PFSK-1 (cell line): ENCODE measurements around the gene ATPAF1.

Experiments used
- FOXP2 ChIP-seq: optimal IDR thresholded peaks from 2 replicates; pipeline ENCODE3; 2011; ENCODE audit warnings: borderline replicate concordance, control low read depth, inconsistent platforms; ENCODE audit not compliant: insufficient read depth; ENCODE audit errors: extremely low read length, extremely low read depth
- POLR2AphosphoS5 ChIP-seq: IDR thresholded peaks from 2 replicates; pipeline ENCODE4 v1.6.1; 2012; ENCODE audit warnings: low read depth, mild to moderate bottlenecking, control low read depth, low read length, moderate library complexity
- SIN3A ChIP-seq: IDR thresholded peaks from 2 replicates; pipeline ENCODE4 v1.6.1; 2012; ENCODE audit warnings: mild to moderate bottlenecking, low read length, moderate library complexity, borderline replicate concordance; ENCODE audit not compliant: insufficient read depth
- TAF1 ChIP-seq: IDR thresholded peaks from 2 replicates; pipeline ENCODE4 v1.6.1; 2012; ENCODE audit warnings: low read length, control low read depth, borderline replicate concordance; ENCODE audit not compliant: insufficient read depth
- TF ChIP-seq, protein P1 (sequence below), 2 experiments: IDR thresholded peaks; 2 replicates each; pipeline versions ENCODE4 v1.6.1 to v1.8.0; 2011 to 2012; ENCODE audit warnings: low read depth in 2 of 2, low read length in 2 of 2, control low read depth in 1 of 2, inconsistent platforms in 1 of 2, mild to moderate bottlenecking in 1 of 2, moderate library complexity in 1 of 2; ENCODE audit not compliant: insufficient read depth in 1 of 2

- TF ChIP-seq, protein P1, sequence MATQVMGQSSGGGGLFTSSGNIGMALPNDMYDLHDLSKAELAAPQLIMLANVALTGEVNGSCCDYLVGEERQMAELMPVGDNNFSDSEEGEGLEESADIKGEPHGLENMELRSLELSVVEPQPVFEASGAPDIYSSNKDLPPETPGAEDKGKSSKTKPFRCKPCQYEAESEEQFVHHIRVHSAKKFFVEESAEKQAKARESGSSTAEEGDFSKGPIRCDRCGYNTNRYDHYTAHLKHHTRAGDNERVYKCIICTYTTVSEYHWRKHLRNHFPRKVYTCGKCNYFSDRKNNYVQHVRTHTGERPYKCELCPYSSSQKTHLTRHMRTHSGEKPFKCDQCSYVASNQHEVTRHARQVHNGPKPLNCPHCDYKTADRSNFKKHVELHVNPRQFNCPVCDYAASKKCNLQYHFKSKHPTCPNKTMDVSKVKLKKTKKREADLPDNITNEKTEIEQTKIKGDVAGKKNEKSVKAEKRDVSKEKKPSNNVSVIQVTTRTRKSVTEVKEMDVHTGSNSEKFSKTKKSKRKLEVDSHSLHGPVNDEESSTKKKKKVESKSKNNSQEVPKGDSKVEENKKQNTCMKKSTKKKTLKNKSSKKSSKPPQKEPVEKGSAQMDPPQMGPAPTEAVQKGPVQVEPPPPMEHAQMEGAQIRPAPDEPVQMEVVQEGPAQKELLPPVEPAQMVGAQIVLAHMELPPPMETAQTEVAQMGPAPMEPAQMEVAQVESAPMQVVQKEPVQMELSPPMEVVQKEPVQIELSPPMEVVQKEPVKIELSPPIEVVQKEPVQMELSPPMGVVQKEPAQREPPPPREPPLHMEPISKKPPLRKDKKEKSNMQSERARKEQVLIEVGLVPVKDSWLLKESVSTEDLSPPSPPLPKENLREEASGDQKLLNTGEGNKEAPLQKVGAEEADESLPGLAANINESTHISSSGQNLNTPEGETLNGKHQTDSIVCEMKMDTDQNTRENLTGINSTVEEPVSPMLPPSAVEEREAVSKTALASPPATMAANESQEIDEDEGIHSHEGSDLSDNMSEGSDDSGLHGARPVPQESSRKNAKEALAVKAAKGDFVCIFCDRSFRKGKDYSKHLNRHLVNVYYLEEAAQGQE (IDR thresholded peaks at IDR 0.05; ENCODE audit: insufficient read depth in 1 of 2, low read depth in 2 of 2, low read length in 2 of 2): no peak
- TF ChIP-seq POLR2AphosphoS5: no peak
- TF ChIP-seq TAF1: no peak
- no peak for TF ChIP-seq SIN3A
- TF ChIP-seq FOXP2: no peak
These were observed 37.2 kb upstream of the ATPAF1 start for GRCh38 chr1:46705408-46705807.
